ENCODE measurements around the gene CARD14.
"Not testable (repeated sequence)": the region's sequence is repeated elsewhere in the genome, so short reads cannot be mapped to it uniquely, and the experiment has no call there.

CARD14 gene

GRCh38 chr17:80247561-80247960 lies 77.7 kb downstream of the CARD14 start:
- no peak for DNase-seq (ENCODE audit: low spot score in 2 of 2)
- Mint-ChIP-seq H3K4me1 (peaks cover 4% of the 10 kb centered on the region), H3K4me3 (no peak overlapping the region), H3K36me3 (ENCODE audit: insufficient read depth) (peaks cover 10% of the 10 kb centered on the region), H3K9me3 (no peaks in the 10 kb centered on the region), H3K27ac (ENCODE audit: low read depth) (no peak overlapping the region), H3K27me3 (no peaks in the 10 kb centered on the region)
- ATAC-seq (replicated peaks; ENCODE audit: extremely low read depth, poor library complexity, severe bottlenecking) = no peak

- no peak overlapping the region for H3K4me3 Mint-ChIP-seq
- no peak overlapping the region for H3K27ac Mint-ChIP-seq (ENCODE audit: low read depth)
- no peak for ATAC-seq (replicated peaks; ENCODE audit: extremely low read depth, poor library complexity, severe bottlenecking)
Measured at GRCh38 chr17:80248001-80248893, 78.4 kb downstream of the CARD14 start.

GRCh38 chr17:80248894-80249710 lies 79.3 kb downstream of the CARD14 start:
- no peak overlapping the region for H3K27ac Mint-ChIP-seq (ENCODE audit: low read depth)
- no peak overlapping the region for H3K4me3 Mint-ChIP-seq
- H3K4me1 Mint-ChIP-seq = peaks cover 13% of the 10 kb centered on the region
- H3K9me3 Mint-ChIP-seq = no peaks in the 10 kb centered on the region
- no peaks in the 10 kb centered on the region for H3K27me3 Mint-ChIP-seq
- ATAC-seq (replicated peaks; ENCODE audit: extremely low read depth, poor library complexity, severe bottlenecking) = no peak
- H3K36me3 Mint-ChIP-seq (ENCODE audit: insufficient read depth) = peaks cover 6% of the 10 kb centered on the region
- no peak for DNase-seq (ENCODE audit: low spot score in 2 of 2)

More at GRCh38 chr17:80248001-80248893, 78.4 kb downstream of the CARD14 start:
- H3K4me1 Mint-ChIP-seq = peaks cover 9% of the 10 kb centered on the region
- no peaks in the 10 kb centered on the region for H3K9me3 Mint-ChIP-seq
- H3K36me3 Mint-ChIP-seq (ENCODE audit: insufficient read depth) = peaks cover 6% of the 10 kb centered on the region
- no peaks in the 10 kb centered on the region for H3K27me3 Mint-ChIP-seq
- DNase-seq (ENCODE audit: low spot score in 2 of 2) = no peak

GRCh38 chr17:80251966-80252365 lies 82.1 kb downstream of the CARD14 start:
- H3K4me1 Mint-ChIP-seq = peaks cover 27% of the 10 kb centered on the region
- no peak for DNase-seq (ENCODE audit: low spot score in 2 of 2)
- no peaks in the 10 kb centered on the region for H3K9me3 Mint-ChIP-seq
- ATAC-seq (replicated peaks; ENCODE audit: extremely low read depth, poor library complexity, severe bottlenecking) = no peak
- H3K4me3 Mint-ChIP-seq = no peak overlapping the region
- H3K27me3 Mint-ChIP-seq = no peaks in the 10 kb centered on the region
- peaks cover 2% of the 10 kb centered on the region for H3K36me3 Mint-ChIP-seq (ENCODE audit: insufficient read depth)
- no peak overlapping the region for H3K27ac Mint-ChIP-seq (ENCODE audit: low read depth)

- H3K9me3 Mint-ChIP-seq = no peaks in the 10 kb centered on the region
Measured at GRCh38 chr17:80252871-80253270, 83.0 kb downstream of the CARD14 start.

GRCh38 chr17:80253631-80254395 lies 84.0 kb downstream of the CARD14 start:
- H3K27me3 Mint-ChIP-seq = no peaks in the 10 kb centered on the region
- H3K36me3 Mint-ChIP-seq (ENCODE audit: insufficient read depth) = no peaks in the 10 kb centered on the region
- H3K4me3 Mint-ChIP-seq = no peak overlapping the region
- H3K9me3 Mint-ChIP-seq = no peaks in the 10 kb centered on the region
- ATAC-seq (replicated peaks; ENCODE audit: extremely low read depth, poor library complexity, severe bottlenecking) (no peak), DNase-seq (ENCODE audit: low spot score in 2 of 2) (no peak)
- H3K4me1 Mint-ChIP-seq = peaks cover 42% of the 10 kb centered on the region
- H3K27ac Mint-ChIP-seq (ENCODE audit: low read depth) = peak overlapping the region; percentile 87

More at GRCh38 chr17:80252871-80253270, 83.0 kb downstream of the CARD14 start:
- Mint-ChIP-seq H3K4me1 (peaks cover 33% of the 10 kb centered on the region), H3K36me3 (ENCODE audit: insufficient read depth) (peaks cover under 1% of the 10 kb centered on the region), H3K27me3 (no peaks in the 10 kb centered on the region), H3K27ac (ENCODE audit: low read depth) (no peak overlapping the region), H3K4me3 (peak overlapping the region; percentile 9)
- peak; percentile 65 to 72 for DNase-seq (ENCODE audit: low spot score in 2 of 2)
- peak; percentile 81 for ATAC-seq (replicated peaks; ENCODE audit: extremely low read depth, poor library complexity, severe bottlenecking)

GRCh38 chr17:80254396-80255251 lies 84.8 kb downstream of the CARD14 start:
- H3K4me3 Mint-ChIP-seq = peak overlapping the region; percentile 46
- H3K27ac Mint-ChIP-seq (ENCODE audit: low read depth) = peak overlapping the region; percentile 87
- peaks cover 1% of the 10 kb centered on the region for H3K36me3 Mint-ChIP-seq (ENCODE audit: insufficient read depth)
- no peaks in the 10 kb centered on the region for H3K9me3 Mint-ChIP-seq
- peaks cover 48% of the 10 kb centered on the region for H3K4me1 Mint-ChIP-seq
- DNase-seq (ENCODE audit: low spot score in 2 of 2) (peak in 1 of 2 donors; percentile 30), ATAC-seq (replicated peaks; ENCODE audit: extremely low read depth, poor library complexity, severe bottlenecking) (peak; percentile 79)
- no peaks in the 10 kb centered on the region for H3K27me3 Mint-ChIP-seq

GRCh38 chr17:80256034-80256350 lies 86.2 kb downstream of the CARD14 start:
- peaks cover 51% of the 10 kb centered on the region for H3K4me1 Mint-ChIP-seq
- no peak for ATAC-seq (replicated peaks; ENCODE audit: extremely low read depth, poor library complexity, severe bottlenecking)
- no peaks in the 10 kb centered on the region for H3K27me3 Mint-ChIP-seq
- no peak overlapping the region for H3K4me3 Mint-ChIP-seq
- H3K9me3 Mint-ChIP-seq = no peaks in the 10 kb centered on the region
- peak overlapping the region; percentile 87 for H3K27ac Mint-ChIP-seq (ENCODE audit: low read depth)
- DNase-seq (ENCODE audit: low spot score in 2 of 2) = no peak
- H3K36me3 Mint-ChIP-seq (ENCODE audit: insufficient read depth) = peaks cover 5% of the 10 kb centered on the region

GRCh38 chr17:80257716-80258213 lies 87.9 kb downstream of the CARD14 start:
- DNase-seq (ENCODE audit: low spot score in 2 of 2) (no peak), ATAC-seq (replicated peaks; ENCODE audit: extremely low read depth, poor library complexity, severe bottlenecking) (no peak)
- H3K27ac Mint-ChIP-seq (ENCODE audit: low read depth) = peak overlapping the region; percentile 92
- H3K4me1 Mint-ChIP-seq = peaks cover 61% of the 10 kb centered on the region
- H3K36me3 Mint-ChIP-seq (ENCODE audit: insufficient read depth) = peaks cover 9% of the 10 kb centered on the region
- peak overlapping the region; percentile 91 for H3K4me3 Mint-ChIP-seq
- H3K27me3 Mint-ChIP-seq = no peaks in the 10 kb centered on the region
- H3K9me3 Mint-ChIP-seq = no peaks in the 10 kb centered on the region

GRCh38 chr17:80258296-80258695 lies 88.5 kb downstream of the CARD14 start:
- DNase-seq (ENCODE audit: low spot score in 2 of 2); H3K9me3 Mint-ChIP-seq; ATAC-seq (replicated peaks; ENCODE audit: extremely low read depth, poor library complexity, severe bottlenecking); H3K27me3 Mint-ChIP-seq; H3K36me3 Mint-ChIP-seq (ENCODE audit: insufficient read depth): not testable (repeated sequence)
- H3K4me1 Mint-ChIP-seq = peaks cover 57% of the 10 kb centered on the region
- peak overlapping the region; percentile 92 for H3K27ac Mint-ChIP-seq (ENCODE audit: low read depth)
- peak overlapping the region; percentile 91 for H3K4me3 Mint-ChIP-seq

Data from central memory CD8-positive, alpha-beta T cell (primary cell).